GM18909 (cell line): Measurements from ENCODE around the gene SLC38A2.
A peak's percentile ranks its signal among the peaks of the same experiment; 100 is the strongest.

ENCODE experiments used
- ATAC-seq: cut with Tn5 transposase; IDR thresholded peaks from one replicate; pipeline ENCODE4 v1.9.1; 2021; ENCODE audit warnings: mild to moderate bottlenecking; ENCODE audit not compliant: unreplicated experiment, poor library complexity

SLC38A2 gene

GRCh38 chr12:46378530-46378929 is 6.0 kb upstream of the SLC38A2 start:
- no peak for ATAC-seq

- ATAC-seq = no peak
These were observed 5.1 kb upstream of the SLC38A2 start for GRCh38 chr12:46377678-46378077.

- no peak for ATAC-seq
These were observed 4.0 kb upstream of the SLC38A2 start for GRCh38 chr12:46376579-46376978.

- no peak for ATAC-seq
These were observed 2.1 kb upstream of the SLC38A2 start for GRCh38 chr12:46374711-46375110.

GRCh38 chr12:46374310-46374709 is 1.7 kb upstream of the SLC38A2 start:
- no peak for ATAC-seq

- ATAC-seq = no peak
These were observed 1.0 kb upstream of the SLC38A2 start for GRCh38 chr12:46373301-46374296.

GRCh38 chr12:46371718-46372543 is 642 bp downstream of the SLC38A2 start:
- peak; percentile 22 for ATAC-seq

- peak; percentile 57 for ATAC-seq
These were observed 1.5 kb downstream of the SLC38A2 start for GRCh38 chr12:46370792-46371717.

- no peak for ATAC-seq
These were observed 2.2 kb downstream of the SLC38A2 start for GRCh38 chr12:46370380-46370734.

- no peak for ATAC-seq
These were observed 2.8 kb downstream of the SLC38A2 start for GRCh38 chr12:46369474-46370379.

GRCh38 chr12:46369095-46369473 is 3.5 kb downstream of the SLC38A2 start:
- ATAC-seq = no peak

GRCh38 chr12:46368684-46369083 is 3.9 kb downstream of the SLC38A2 start:
- ATAC-seq = no peak

- ATAC-seq = no peak
These were observed 4.4 kb downstream of the SLC38A2 start for GRCh38 chr12:46368138-46368537.

GRCh38 chr12:46367351-46368029 is 5.1 kb downstream of the SLC38A2 start:
- ATAC-seq = no peak

GRCh38 chr12:46366771-46367170 is 5.8 kb downstream of the SLC38A2 start:
- no peak for ATAC-seq

GRCh38 chr12:46365951-46366379 is 6.6 kb downstream of the SLC38A2 start:
- no peak for ATAC-seq

GRCh38 chr12:46364777-46365580 is 7.6 kb downstream of the SLC38A2 start:
- no peak for ATAC-seq

- ATAC-seq = no peak
These were observed 8.3 kb downstream of the SLC38A2 start for GRCh38 chr12:46364300-46364696.
